DOHH2 (cell line): ENCODE measurements around the gene HPCA.

Experiments
- EZH2phosphoT487 ChIP-seq: fragments of 200-600 bp; sonication (generic); IDR thresholded peaks from 2 replicates; pipeline ENCODE4 v1.6.1; 2017; ENCODE audit warnings: borderline replicate concordance, mild to moderate bottlenecking, antibody characterized with exemption, low read length, moderate library complexity, mixed read lengths
- TF ChIP-seq, protein P1 (sequence below): fragments of 200-600 bp; sonication (generic); IDR thresholded peaks from one replicate; pipeline ENCODE4 v1.5.1; 2014; ENCODE audit warnings: antibody characterized with exemption, mild to moderate bottlenecking, low read depth, low read length; ENCODE audit not compliant: poor library complexity, severe bottlenecking

DNA sequence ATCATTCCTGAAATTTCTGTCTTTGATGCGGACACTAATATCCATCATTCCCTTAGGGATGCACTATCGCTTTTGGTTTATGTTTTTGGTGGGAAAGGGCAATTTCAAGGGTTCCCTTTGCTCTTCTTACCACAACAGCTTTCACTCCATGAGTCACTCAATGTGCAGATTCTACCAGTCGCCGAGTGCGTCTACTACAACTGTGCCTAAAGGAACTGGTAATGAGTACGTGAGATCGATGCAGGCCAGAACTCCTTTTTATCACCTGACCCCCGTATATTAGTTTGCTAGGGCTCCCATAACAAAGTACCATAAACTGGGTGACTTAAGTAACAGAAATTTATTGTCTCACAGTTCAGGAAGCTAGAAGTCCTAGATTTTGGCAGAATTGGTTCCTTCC, 42.4 kb downstream of the HPCA start:
- no peak for TF ChIP-seq EZH2phosphoT487
- TF ChIP-seq, protein P1, sequence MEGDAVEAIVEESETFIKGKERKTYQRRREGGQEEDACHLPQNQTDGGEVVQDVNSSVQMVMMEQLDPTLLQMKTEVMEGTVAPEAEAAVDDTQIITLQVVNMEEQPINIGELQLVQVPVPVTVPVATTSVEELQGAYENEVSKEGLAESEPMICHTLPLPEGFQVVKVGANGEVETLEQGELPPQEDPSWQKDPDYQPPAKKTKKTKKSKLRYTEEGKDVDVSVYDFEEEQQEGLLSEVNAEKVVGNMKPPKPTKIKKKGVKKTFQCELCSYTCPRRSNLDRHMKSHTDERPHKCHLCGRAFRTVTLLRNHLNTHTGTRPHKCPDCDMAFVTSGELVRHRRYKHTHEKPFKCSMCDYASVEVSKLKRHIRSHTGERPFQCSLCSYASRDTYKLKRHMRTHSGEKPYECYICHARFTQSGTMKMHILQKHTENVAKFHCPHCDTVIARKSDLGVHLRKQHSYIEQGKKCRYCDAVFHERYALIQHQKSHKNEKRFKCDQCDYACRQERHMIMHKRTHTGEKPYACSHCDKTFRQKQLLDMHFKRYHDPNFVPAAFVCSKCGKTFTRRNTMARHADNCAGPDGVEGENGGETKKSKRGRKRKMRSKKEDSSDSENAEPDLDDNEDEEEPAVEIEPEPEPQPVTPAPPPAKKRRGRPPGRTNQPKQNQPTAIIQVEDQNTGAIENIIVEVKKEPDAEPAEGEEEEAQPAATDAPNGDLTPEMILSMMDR = no peak
